Sigmoid colon (tissue), 7 donors: ENCODE results near the gene LAMB2. TPM values are rescaled to one million over a fixed set of nuclear protein-coding genes. Genes with fewer than 3 reads are reported as not detected.

ENCODE experiments used
- DNase-seq: peaks from one replicate; pipeline ENCODE4 v3.0.0-alpha.2; 2019
- H3K27ac ChIP-seq, 4 donors: fragments of 200-600 bp; sonication (generic); one replicate each; pipeline ENCODE4 v1.5.1; 2016 to 2019; ENCODE audit warnings: mild to moderate bottlenecking in 1 of 4
- H3K27me3 ChIP-seq, 3 donors: fragments of 200-600 bp; sonication (generic); one replicate each; pipeline ENCODE4 v1.5.1; 2019; ENCODE audit warnings: mild to moderate bottlenecking in 1 of 3
- H3K36me3 ChIP-seq, 4 donors: fragments of 200-600 bp; sonication (generic); one replicate each; pipeline ENCODE4 v1.5.1; 2016 to 2019
- H3K4me1 ChIP-seq, 4 donors: fragments of 200-600 bp; sonication (generic); one replicate each; pipeline ENCODE4 v1.5.1; 2017 to 2019
- H3K4me3 ChIP-seq, 4 donors: fragments of 200-600 bp; sonication (generic); one replicate each; pipeline ENCODE4 v1.5.1; 2017 to 2019; ENCODE audit warnings: mild to moderate bottlenecking in 2 of 4, moderate library complexity in 1 of 4
- H3K9me3 ChIP-seq, 4 donors: fragments of 200-600 bp in 3 of 4; sonication (generic) in 3 of 4; one replicate each; pipeline versions ENCODE4 v1.5.1 to v1.6.1; 2013 to 2019
- EP300 ChIP-seq, 4 donors: sonication (generic); formaldehyde crosslinking; IDR thresholded peaks; one replicate each; pipeline ENCODE4 v1.6.1; 2017; ENCODE audit warnings: antibody characterized with exemption in 4 of 4
- POLR2A ChIP-seq, 2 donors: fragments of 450-650 bp; IDR thresholded peaks; one replicate each; pipeline ENCODE4 v1.6.1; 2016; ENCODE audit warnings: antibody characterized with exemption in 2 of 2, mild to moderate bottlenecking in 2 of 2, moderate library complexity in 2 of 2
- POLR2AphosphoS5 ChIP-seq, 4 donors: sonication (generic); formaldehyde crosslinking; IDR thresholded peaks; one replicate each; pipeline ENCODE4 v1.6.1; 2017; ENCODE audit warnings: antibody characterized with exemption in 4 of 4
- WGBS, 2 donors: extraction: QIAGEN DNeasy Blood & Tissue Kit; methylation state at CpG; one replicate each; pipeline ENCODE4 v1.1.7; 2013; 5-methylcytosine and 5-hydroxymethylcytosine counted together
- intact Hi-C: fragments of 100-400 bp; cut with DNase I; formaldehyde crosslinking; loops from one replicate; pipeline ENCODE4 v1.15.1; 2023
- polyA plus RNA-seq, 3 donors: library from polyadenylated mRNA; stranded (reverse); fragments of 200-250 nt; gene quantifications; one replicate each; pipeline ENCODE4 v1.2.3, GENCODE V29; 2013
- total RNA-seq, 4 donors: library from RNA; depleted of rRNA; stranded (reverse); fragments of >200 nt; gene quantifications; one replicate each; pipeline ENCODE4 v1.1.0, GENCODE V29; 2016
- TF ChIP-seq, protein P1 (sequence below), 4 experiments: fragments of 450-650 bp in 3 of 4; fragments of 200-600 bp in 1 of 4; IDR thresholded peaks; one replicate each; pipeline ENCODE4 v1.5.1; 2016 to 2019; ENCODE audit warnings: antibody characterized with exemption in 4 of 4, mild to moderate bottlenecking in 3 of 4, moderate library complexity in 2 of 4
- donor health status: healthy with polysubstance abuse.
- donor health status: Bipolar disorder and iron deficiency.
- donor health status: healthy.

LAMB2 gene
- total and polyA plus RNA-seq, 7 donors: 10.2 to 612 (median 252) TPM

DNA sequence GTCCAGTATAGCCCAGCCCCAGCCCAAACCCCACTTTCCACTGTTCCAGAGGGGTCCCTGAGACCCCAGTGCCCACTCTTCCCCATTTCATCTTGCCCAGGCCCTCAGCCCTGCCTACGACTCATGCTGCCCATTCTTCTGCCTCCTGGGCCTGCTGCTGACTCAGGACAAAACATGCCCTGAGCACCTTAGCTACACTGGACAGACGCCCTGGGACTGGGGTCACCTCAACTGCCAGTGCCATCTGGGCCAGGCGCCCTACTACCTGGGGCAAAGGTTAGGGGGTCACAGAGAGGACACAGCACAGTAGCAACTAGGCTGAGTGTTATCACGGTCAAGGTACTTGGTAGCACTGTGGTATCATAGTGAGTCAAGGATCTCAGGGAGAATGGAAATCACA, 2.6 kb upstream of the LAMB2 start:
- H3K4me3 ChIP-seq: no peak overlapping the region
- H3K4me1 ChIP-seq: peaks cover 0 to 26% (median 23%) of the 10 kb centered on the region in 4 donors
- H3K36me3 ChIP-seq: peaks cover 0 to 7% (median 5%) of the 10 kb centered on the region in 4 donors
- H3K27me3 ChIP-seq: no peaks in the 10 kb centered on the region
- intact Hi-C loops: no loop called here
- 79 to 84% methylated on average over 4 of the region's 4 CpGs for WGBS, 2 donors
- H3K9me3 ChIP-seq: no peaks in the 10 kb centered on the region
- DNase-seq: no peak
- no peak for TF ChIP-seq POLR2AphosphoS5 (IDR thresholded peaks at IDR 0.05)
- TF ChIP-seq EP300 (IDR thresholded peaks at IDR 0.05): no peak
- TF ChIP-seq POLR2A (IDR thresholded peaks at IDR 0.05): no peak
- TF ChIP-seq, protein P1, sequence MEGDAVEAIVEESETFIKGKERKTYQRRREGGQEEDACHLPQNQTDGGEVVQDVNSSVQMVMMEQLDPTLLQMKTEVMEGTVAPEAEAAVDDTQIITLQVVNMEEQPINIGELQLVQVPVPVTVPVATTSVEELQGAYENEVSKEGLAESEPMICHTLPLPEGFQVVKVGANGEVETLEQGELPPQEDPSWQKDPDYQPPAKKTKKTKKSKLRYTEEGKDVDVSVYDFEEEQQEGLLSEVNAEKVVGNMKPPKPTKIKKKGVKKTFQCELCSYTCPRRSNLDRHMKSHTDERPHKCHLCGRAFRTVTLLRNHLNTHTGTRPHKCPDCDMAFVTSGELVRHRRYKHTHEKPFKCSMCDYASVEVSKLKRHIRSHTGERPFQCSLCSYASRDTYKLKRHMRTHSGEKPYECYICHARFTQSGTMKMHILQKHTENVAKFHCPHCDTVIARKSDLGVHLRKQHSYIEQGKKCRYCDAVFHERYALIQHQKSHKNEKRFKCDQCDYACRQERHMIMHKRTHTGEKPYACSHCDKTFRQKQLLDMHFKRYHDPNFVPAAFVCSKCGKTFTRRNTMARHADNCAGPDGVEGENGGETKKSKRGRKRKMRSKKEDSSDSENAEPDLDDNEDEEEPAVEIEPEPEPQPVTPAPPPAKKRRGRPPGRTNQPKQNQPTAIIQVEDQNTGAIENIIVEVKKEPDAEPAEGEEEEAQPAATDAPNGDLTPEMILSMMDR (IDR thresholded peaks at IDR 0.05): no peak
- H3K27ac ChIP-seq: no peak overlapping the region

DNA sequence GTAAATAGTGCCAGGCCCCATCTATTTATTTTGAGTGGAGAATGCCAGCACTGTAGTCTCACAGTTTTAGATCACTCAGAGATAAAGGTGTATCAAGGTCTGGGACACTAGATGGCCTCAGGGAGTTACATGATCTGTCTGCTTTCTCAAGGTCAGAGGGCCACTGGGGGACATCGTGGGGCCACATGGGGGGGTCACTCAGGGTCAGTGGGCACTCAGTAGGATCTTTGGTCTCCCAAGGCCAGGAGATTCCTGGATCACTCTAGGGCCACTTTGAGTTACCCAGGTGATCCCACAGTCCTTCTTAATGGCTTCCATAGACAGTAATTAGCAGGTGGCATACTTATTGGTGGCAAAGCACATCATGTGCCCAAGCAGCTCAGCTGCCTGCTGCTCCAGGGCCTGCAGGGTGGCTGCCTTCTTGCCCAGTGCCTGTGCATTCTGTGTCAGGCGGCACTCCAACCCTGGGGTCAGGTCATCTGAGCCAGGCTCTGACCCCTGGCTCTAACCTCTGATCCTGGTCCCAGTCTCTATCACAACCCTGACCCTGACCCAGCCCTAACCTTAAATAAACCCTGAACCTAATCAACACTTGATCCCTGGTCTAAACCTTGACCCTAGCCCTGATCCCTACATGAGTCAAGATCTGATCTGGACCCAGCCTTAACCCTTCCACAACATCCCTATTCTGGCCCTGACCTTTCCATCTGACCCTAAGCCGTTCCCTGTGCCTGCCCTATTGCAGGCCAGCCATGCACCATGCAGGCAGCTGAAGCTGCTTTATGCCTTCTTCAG, 1.8 kb upstream of the LAMB2 start:
- TF ChIP-seq POLR2AphosphoS5 (IDR thresholded peaks at IDR 0.05): no peak
- no peak for TF ChIP-seq POLR2A (IDR thresholded peaks at IDR 0.05)
- TF ChIP-seq, protein P1 (IDR thresholded peaks at IDR 0.05): no peak
- TF ChIP-seq EP300 (IDR thresholded peaks at IDR 0.05): no peak
- H3K4me3 ChIP-seq: peak overlapping the region in 1 of 4 donors; percentile 72
- peaks cover 0 to 35% (median 31%) of the 10 kb centered on the region in 4 donors for H3K4me1 ChIP-seq
- no peaks in the 10 kb centered on the region for H3K9me3 ChIP-seq
- WGBS, 2 donors: 58 to 71% methylated on average over 3 of the region's 3 CpGs
- no peaks in the 10 kb centered on the region for H3K27me3 ChIP-seq
- DNase-seq: no peak
- peak overlapping the region; percentile 87 to 97 (median 92) for H3K27ac ChIP-seq
- peaks cover 0 to 16% (median 8%) of the 10 kb centered on the region in 4 donors for H3K36me3 ChIP-seq
- intact Hi-C loops: loop anchor here (5.0 kb wide), 1 partner anchor 33 kb away; the partner anchor contains the start of gene CCDC71

DNA sequence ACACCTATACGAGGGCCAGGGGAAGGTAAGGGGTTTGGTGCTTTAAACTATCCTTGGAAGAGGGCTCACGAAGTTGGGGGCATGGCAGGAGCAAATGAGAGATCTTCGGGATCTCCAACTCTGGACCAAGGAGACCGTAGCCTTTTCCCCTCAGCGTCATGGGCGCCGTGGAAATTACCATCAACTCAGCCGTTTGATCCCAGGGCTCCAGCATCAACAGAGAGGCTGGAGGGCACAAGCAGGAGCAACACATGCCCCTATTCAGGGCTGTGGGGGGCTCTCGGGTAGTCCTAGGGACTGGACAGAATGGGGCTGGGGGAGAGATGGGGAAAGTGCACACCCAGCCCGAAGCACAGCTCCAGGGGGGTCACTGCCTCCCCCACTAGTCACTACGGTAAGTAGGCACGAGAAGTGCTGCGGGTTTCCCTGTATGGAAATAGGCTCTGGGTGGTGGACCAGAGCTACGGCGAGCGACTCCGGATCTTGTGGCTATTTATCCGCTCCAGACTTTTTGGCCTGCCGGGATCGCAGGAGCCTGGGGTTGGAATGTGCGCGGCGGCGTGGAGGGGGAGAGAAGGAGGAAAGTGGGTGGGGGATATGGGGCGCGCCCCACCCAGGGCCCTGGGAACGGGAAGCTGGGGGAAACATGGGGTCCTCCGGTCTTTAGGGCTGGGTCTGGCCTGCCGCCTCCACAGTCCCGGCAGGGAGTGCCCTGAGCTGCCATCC, 539 bp upstream of the LAMB2 start:
- 2 to 8% methylated on average over 30 of the region's 30 CpGs for WGBS, 2 donors
- Histone ChIP-seq H3K4me1 (peaks cover 0 to 37% (median 33%) of the 10 kb centered on the region in 4 donors), H3K36me3 (peaks cover 5 to 28% (median 10%) of the 10 kb centered on the region in 4 donors), H3K27ac (peak overlapping the region; percentile 87 to 97 (median 92)), H3K9me3 (no peaks in the 10 kb centered on the region), H3K4me3 (peak overlapping the region; percentile 64 to 86 (median 69)), H3K27me3 (no peaks in the 10 kb centered on the region)
- intact Hi-C loops: loop anchor here (1.0 to 5.0 kb wide), 2 partner anchors 34 to 39 kb away; partner anchors contain the start of genes CCDC71 and QRICH1
- TF ChIP-seq POLR2AphosphoS5 (IDR thresholded peaks at IDR 0.05) (peak in 3 of 4 donors; percentile 24 to 63 (median 24)), POLR2A (IDR thresholded peaks at IDR 0.05) (no peak)
- TF ChIP-seq, protein P1 (IDR thresholded peaks at IDR 0.05): no peak
- DNase-seq: peak; percentile 95

DNA sequence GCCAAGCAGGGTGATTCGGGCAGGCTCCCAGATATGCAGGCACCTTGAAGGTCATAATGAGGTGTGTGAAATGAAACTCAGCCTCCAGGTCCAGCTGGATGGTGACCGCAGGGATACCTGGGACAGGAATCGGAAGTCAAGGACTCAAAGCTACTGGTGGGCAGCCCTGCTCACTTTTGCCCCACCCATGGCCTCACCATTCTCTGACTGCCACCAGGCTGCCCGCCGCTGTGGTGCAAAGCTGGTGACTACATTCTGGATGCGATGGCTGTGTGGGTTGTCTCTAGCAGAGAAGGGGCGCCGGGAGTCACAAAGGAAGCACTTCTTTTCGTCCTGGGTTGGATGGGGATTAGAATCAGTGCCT, 795 bp downstream of the LAMB2 start:
- no peak for DNase-seq
- intact Hi-C loops: loop anchor here (5.0 kb wide), 1 partner anchor 35 kb away; the partner anchor contains the start of gene CCDC71
- H3K27me3 ChIP-seq: no peaks in the 10 kb centered on the region
- H3K4me3 ChIP-seq: peak overlapping the region; percentile 64 to 86 (median 69)
- peak overlapping the region; percentile 87 to 97 (median 92) for H3K27ac ChIP-seq
- 57 to 73% methylated on average over 9 of the region's 9 CpGs for WGBS, 2 donors
- peaks cover 5 to 42% (median 13%) of the 10 kb centered on the region in 4 donors for H3K36me3 ChIP-seq
- H3K9me3 ChIP-seq: no peaks in the 10 kb centered on the region
- peaks cover 0 to 37% (median 33%) of the 10 kb centered on the region in 4 donors for H3K4me1 ChIP-seq
- TF ChIP-seq EP300 (IDR thresholded peaks at IDR 0.05) (no peak), POLR2AphosphoS5 (IDR thresholded peaks at IDR 0.05) (no peak), POLR2A (IDR thresholded peaks at IDR 0.05) (no peak)
- TF ChIP-seq, protein P1 (IDR thresholded peaks at IDR 0.05): no peak
